OCI-LY3 (cell line): ENCODE results near the gene PLLP.

Source experiments
- EZH2phosphoT487 ChIP-seq: fragments of 200-600 bp; shearing (Covaris generic); IDR thresholded peaks from 2 replicates; pipeline ENCODE4 v1.6.1; 2018; ENCODE audit warnings: antibody characterized with exemption, mixed run types, low read depth
- TF ChIP-seq, protein P1 (sequence below): fragments of 200-600, 300-600 bp; sonication (generic); IDR thresholded peaks from 2 replicates; pipeline ENCODE4 v1.5.1; 2014; ENCODE audit warnings: antibody characterized with exemption, low read length, low read depth

DNA sequence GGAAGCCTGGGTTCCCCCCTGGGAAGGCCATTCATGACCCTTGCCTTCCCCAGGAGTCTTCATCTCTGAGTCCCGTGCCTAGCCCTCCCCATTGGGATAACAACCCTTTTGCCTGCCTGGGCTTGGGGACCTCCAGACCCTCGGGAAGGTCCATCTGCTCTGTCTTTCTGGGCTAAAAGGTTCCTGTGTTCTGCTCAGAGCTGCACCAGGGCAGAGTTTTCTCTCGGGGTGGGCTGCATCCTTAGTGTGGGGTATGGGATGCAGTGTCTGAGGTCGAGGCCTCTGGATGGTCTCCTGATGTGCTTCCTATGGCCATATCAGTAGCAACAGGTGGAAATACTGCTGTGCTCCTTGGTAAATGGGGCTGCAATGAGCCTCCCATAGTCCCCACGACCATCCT lies 22.9 kb upstream of the PLLP start:
- TF ChIP-seq, protein P1, sequence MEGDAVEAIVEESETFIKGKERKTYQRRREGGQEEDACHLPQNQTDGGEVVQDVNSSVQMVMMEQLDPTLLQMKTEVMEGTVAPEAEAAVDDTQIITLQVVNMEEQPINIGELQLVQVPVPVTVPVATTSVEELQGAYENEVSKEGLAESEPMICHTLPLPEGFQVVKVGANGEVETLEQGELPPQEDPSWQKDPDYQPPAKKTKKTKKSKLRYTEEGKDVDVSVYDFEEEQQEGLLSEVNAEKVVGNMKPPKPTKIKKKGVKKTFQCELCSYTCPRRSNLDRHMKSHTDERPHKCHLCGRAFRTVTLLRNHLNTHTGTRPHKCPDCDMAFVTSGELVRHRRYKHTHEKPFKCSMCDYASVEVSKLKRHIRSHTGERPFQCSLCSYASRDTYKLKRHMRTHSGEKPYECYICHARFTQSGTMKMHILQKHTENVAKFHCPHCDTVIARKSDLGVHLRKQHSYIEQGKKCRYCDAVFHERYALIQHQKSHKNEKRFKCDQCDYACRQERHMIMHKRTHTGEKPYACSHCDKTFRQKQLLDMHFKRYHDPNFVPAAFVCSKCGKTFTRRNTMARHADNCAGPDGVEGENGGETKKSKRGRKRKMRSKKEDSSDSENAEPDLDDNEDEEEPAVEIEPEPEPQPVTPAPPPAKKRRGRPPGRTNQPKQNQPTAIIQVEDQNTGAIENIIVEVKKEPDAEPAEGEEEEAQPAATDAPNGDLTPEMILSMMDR = no peak
- TF ChIP-seq EZH2phosphoT487 = no peak
